ENCODE results near the gene PHLDA3.
A peak's percentile ranks its signal among the peaks of the same experiment; 100 is the strongest.

The PHLDA3 gene

GRCh38 chr1:201456499-201457309 is 12.3 kb downstream of the PHLDA3 start:
- peaks cover 32% of the 10 kb centered on the region for H3K27me3 ChIP-seq (ENCODE audit: low read depth, low read length)
- peaks cover 37% of the 10 kb centered on the region for H3K4me1 ChIP-seq (ENCODE audit: low read length)
- TF ChIP-seq EZH2phosphoT487 (IDR thresholded peaks at IDR 0.05; ENCODE audit: low read depth) = no peak
- TF ChIP-seq CTCF (IDR thresholded peaks at IDR 0.05; ENCODE audit: low read depth, low read length) = no peak
- no peak overlapping the region for H3K9ac ChIP-seq (ENCODE audit: low read length)
- H2AFZ ChIP-seq (ENCODE audit: low read depth, low read length) = no peak overlapping the region
- H3K4me2 ChIP-seq (ENCODE audit: low read length) = peak overlapping the region; percentile 40
- no peaks in the 10 kb centered on the region for H4K20me1 ChIP-seq (ENCODE audit: insufficient read depth, low read length)
- no peaks in the 10 kb centered on the region for H3K36me3 ChIP-seq (replicated peaks; ENCODE audit: low read depth, low read length)
- H3K27ac ChIP-seq (ENCODE audit: low read length) = no peak overlapping the region
- peaks cover 5% of the 10 kb centered on the region; the same call in 1 of the 2 replicates for H3K9me3 ChIP-seq (ENCODE audit: insufficient read depth, low read length)
- H3K4me3 ChIP-seq (ENCODE audit: low read length) = no peak overlapping the region
- H3K79me2 ChIP-seq (ENCODE audit: low read length) = no peaks in the 10 kb centered on the region

- Histone ChIP-seq H3K27ac (ENCODE audit: low read length) (no peak overlapping the region), H3K27me3 (ENCODE audit: low read depth, low read length) (peaks cover 37% of the 10 kb centered on the region), H3K4me2 (ENCODE audit: low read length) (no peak overlapping the region), H2AFZ (ENCODE audit: low read depth, low read length) (no peak overlapping the region), H3K4me3 (ENCODE audit: low read length) (no peak overlapping the region), H4K20me1 (ENCODE audit: insufficient read depth, low read length) (no peaks in the 10 kb centered on the region), H3K79me2 (ENCODE audit: low read length) (no peaks in the 10 kb centered on the region), H3K4me1 (ENCODE audit: low read length) (peaks cover 43% of the 10 kb centered on the region), H3K9ac (ENCODE audit: low read length) (no peak overlapping the region), H3K9me3 (ENCODE audit: insufficient read depth, low read length) (peaks cover 5% of the 10 kb centered on the region; the same call in 1 of the 2 replicates), H3K36me3 (replicated peaks; ENCODE audit: low read depth, low read length) (no peaks in the 10 kb centered on the region)
- no peak for TF ChIP-seq CTCF (IDR thresholded peaks at IDR 0.05; ENCODE audit: low read depth, low read length)
- no peak for TF ChIP-seq EZH2phosphoT487 (IDR thresholded peaks at IDR 0.05; ENCODE audit: low read depth)
Observed at GRCh38 chr1:201455098-201455497, 13.9 kb downstream of the PHLDA3 start.

GRCh38 chr1:201454608-201455007 is 14.4 kb downstream of the PHLDA3 start:
- no peak overlapping the region for H3K27ac ChIP-seq (ENCODE audit: low read length)
- H3K9me3 ChIP-seq (ENCODE audit: insufficient read depth, low read length) = peaks cover 5% of the 10 kb centered on the region; the same call in 1 of the 2 replicates
- no peaks in the 10 kb centered on the region for H4K20me1 ChIP-seq (ENCODE audit: insufficient read depth, low read length)
- no peak overlapping the region for H3K9ac ChIP-seq (ENCODE audit: low read length)
- no peak overlapping the region for H2AFZ ChIP-seq (ENCODE audit: low read depth, low read length)
- no peaks in the 10 kb centered on the region for H3K79me2 ChIP-seq (ENCODE audit: low read length)
- peaks cover 43% of the 10 kb centered on the region for H3K4me1 ChIP-seq (ENCODE audit: low read length)
- H3K4me2 ChIP-seq (ENCODE audit: low read length) = peak overlapping the region; percentile 34
- no peaks in the 10 kb centered on the region for H3K36me3 ChIP-seq (replicated peaks; ENCODE audit: low read depth, low read length)
- no peak for TF ChIP-seq CTCF (IDR thresholded peaks at IDR 0.05; ENCODE audit: low read depth, low read length)
- no peak for TF ChIP-seq EZH2phosphoT487 (IDR thresholded peaks at IDR 0.05; ENCODE audit: low read depth)
- peaks cover 37% of the 10 kb centered on the region for H3K27me3 ChIP-seq (ENCODE audit: low read depth, low read length)
- H3K4me3 ChIP-seq (ENCODE audit: low read length) = no peak overlapping the region

GRCh38 chr1:201452866-201453265 is 16.1 kb downstream of the PHLDA3 start:
- Histone ChIP-seq H3K4me1 (ENCODE audit: low read length) (peaks cover 51% of the 10 kb centered on the region), H3K9me3 (ENCODE audit: insufficient read depth, low read length) (peaks cover 5% of the 10 kb centered on the region; the same call in 1 of the 2 replicates), H3K9ac (ENCODE audit: low read length) (no peak overlapping the region), H2AFZ (ENCODE audit: low read depth, low read length) (no peak overlapping the region), H3K27ac (ENCODE audit: low read length) (no peak overlapping the region), H3K36me3 (replicated peaks; ENCODE audit: low read depth, low read length) (no peaks in the 10 kb centered on the region), H3K4me2 (ENCODE audit: low read length) (no peak overlapping the region), H3K4me3 (ENCODE audit: low read length) (no peak overlapping the region), H3K79me2 (ENCODE audit: low read length) (no peaks in the 10 kb centered on the region), H4K20me1 (ENCODE audit: insufficient read depth, low read length) (no peaks in the 10 kb centered on the region), H3K27me3 (ENCODE audit: low read depth, low read length) (peaks cover 37% of the 10 kb centered on the region)
- TF ChIP-seq EZH2phosphoT487 (IDR thresholded peaks at IDR 0.05; ENCODE audit: low read depth) (no peak), CTCF (IDR thresholded peaks at IDR 0.05; ENCODE audit: low read depth, low read length) (no peak)

Measured in OCI-LY3 (cell line).